ENCODE measurements around the gene ZSWIM6. TPM values are rescaled to one million over a fixed set of nuclear protein-coding genes. Genes with fewer than 3 reads are reported as not detected.

Gene ZSWIM6
- total RNA-seq, 2 experiments from 2014 or later: 4.1 TPM

- POLR2A ChIA-PET: no interaction called here
These were observed 246.9 kb downstream of the ZSWIM6 start for GRCh38 chr5:61578858-61579503.

DNA sequence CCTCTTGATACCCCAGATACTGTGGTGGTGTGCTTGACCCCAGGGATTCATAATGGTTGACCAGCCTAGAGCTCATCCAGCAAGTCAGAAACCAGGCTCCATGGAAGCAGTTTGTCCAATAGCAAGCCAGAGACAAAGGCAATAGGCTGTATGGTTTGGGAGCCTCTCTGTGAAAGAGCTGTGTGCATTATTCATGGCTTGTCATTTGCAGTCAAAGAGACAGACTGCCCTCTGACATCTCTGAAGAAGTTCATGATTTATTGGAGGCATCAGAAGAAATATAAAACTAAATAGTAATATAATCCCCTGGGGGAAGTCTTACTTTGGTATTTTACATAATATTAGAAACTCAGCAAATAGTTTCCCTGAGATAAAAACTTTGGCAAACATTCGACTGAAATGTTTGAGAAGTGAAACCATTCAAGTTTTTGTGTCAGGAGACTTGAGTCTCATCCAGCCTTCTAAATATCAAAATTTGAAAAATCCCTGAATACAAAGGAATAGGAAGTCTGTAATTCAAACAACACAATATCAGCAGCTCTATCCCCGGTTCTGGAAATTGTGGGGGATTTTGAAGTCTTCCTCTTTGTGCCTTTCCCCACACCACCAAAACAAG lies 250.3 kb downstream of the ZSWIM6 start:
- no peak for ATAC-seq (ENCODE audit: poor library complexity)

More at GRCh38 chr5:61578858-61579503, 246.9 kb downstream of the ZSWIM6 start:
- H3K4me3 ChIP-seq (ENCODE audit: low read length): no peak overlapping the region
- no peak overlapping the region for H3K27ac Mint-ChIP-seq
- H3K36me3 ChIP-seq (ENCODE audit: insufficient read depth, low read length): no peaks in the 10 kb centered on the region
- intact Hi-C loops (cut with DNase I, micrococcal nuclease): no loop called here
- H3K4me1 Mint-ChIP-seq (ENCODE audit: low read depth): no peaks in the 10 kb centered on the region
- peaks cover 11% of the 10 kb centered on the region for H3K27me3 Mint-ChIP-seq
- no peaks in the 10 kb centered on the region for H3K9me3 ChIP-seq (ENCODE audit: control insufficient read depth in 1 of 2, insufficient read depth in 1 of 2, low read length in 2 of 2)
- ATAC-seq (ENCODE audit: poor library complexity) (no peak), DNase-seq (no peak)
- no peaks in the 10 kb centered on the region for H3K36me3 Mint-ChIP-seq (ENCODE audit: low read depth)
- TF ChIP-seq, protein P1, sequence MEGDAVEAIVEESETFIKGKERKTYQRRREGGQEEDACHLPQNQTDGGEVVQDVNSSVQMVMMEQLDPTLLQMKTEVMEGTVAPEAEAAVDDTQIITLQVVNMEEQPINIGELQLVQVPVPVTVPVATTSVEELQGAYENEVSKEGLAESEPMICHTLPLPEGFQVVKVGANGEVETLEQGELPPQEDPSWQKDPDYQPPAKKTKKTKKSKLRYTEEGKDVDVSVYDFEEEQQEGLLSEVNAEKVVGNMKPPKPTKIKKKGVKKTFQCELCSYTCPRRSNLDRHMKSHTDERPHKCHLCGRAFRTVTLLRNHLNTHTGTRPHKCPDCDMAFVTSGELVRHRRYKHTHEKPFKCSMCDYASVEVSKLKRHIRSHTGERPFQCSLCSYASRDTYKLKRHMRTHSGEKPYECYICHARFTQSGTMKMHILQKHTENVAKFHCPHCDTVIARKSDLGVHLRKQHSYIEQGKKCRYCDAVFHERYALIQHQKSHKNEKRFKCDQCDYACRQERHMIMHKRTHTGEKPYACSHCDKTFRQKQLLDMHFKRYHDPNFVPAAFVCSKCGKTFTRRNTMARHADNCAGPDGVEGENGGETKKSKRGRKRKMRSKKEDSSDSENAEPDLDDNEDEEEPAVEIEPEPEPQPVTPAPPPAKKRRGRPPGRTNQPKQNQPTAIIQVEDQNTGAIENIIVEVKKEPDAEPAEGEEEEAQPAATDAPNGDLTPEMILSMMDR (IDR thresholded peaks at IDR 0.05): no peak
- H3K9me3 Mint-ChIP-seq: no peaks in the 10 kb centered on the region
- H3K4me1 ChIP-seq (ENCODE audit: insufficient read depth, low read length): no peaks in the 10 kb centered on the region
- no peak overlapping the region for H3K27ac ChIP-seq (ENCODE audit: low read depth in 1 of 2, low read length in 2 of 2)
- H3K4me3 Mint-ChIP-seq: no peak overlapping the region
- no peaks in the 10 kb centered on the region for H3K27me3 ChIP-seq (ENCODE audit: control insufficient read depth in 1 of 2, insufficient read depth in 2 of 2, low read length in 2 of 2)
- CTCF ChIA-PET: no interaction called here

GRCh38 chr5:61582887-61583286 lies 250.8 kb downstream of the ZSWIM6 start:
- Mint-ChIP-seq H3K4me1 (ENCODE audit: low read depth) (no peaks in the 10 kb centered on the region), H3K9me3 (no peaks in the 10 kb centered on the region), H3K27ac (no peak overlapping the region), H3K27me3 (peaks cover 23% of the 10 kb centered on the region), H3K4me3 (no peak overlapping the region), H3K36me3 (ENCODE audit: low read depth) (no peaks in the 10 kb centered on the region)
- no peaks in the 10 kb centered on the region for H3K36me3 ChIP-seq (ENCODE audit: insufficient read depth, low read length)
- DNase-seq: no peak
- H3K27me3 ChIP-seq (ENCODE audit: control insufficient read depth in 1 of 2, insufficient read depth in 2 of 2, low read length in 2 of 2): peaks cover 0 to 3% of the 10 kb centered on the region in 2 experiments
- H3K27ac ChIP-seq (ENCODE audit: low read depth in 1 of 2, low read length in 2 of 2): no peak overlapping the region
- H3K9me3 ChIP-seq (ENCODE audit: control insufficient read depth in 1 of 2, insufficient read depth in 1 of 2, low read length in 2 of 2): no peaks in the 10 kb centered on the region
- no peaks in the 10 kb centered on the region for H3K4me1 ChIP-seq (ENCODE audit: insufficient read depth, low read length)
- intact Hi-C loops (cut with DNase I, micrococcal nuclease): no loop called here
- H3K4me3 ChIP-seq (ENCODE audit: low read length): no peak overlapping the region
- ATAC-seq (ENCODE audit: poor library complexity): no peak
- TF ChIP-seq, protein P1 (IDR thresholded peaks at IDR 0.05): no peak
- CTCF ChIA-PET: no interaction called here
- POLR2A ChIA-PET: no interaction called here

More for the DNA sequence above, 250.3 kb downstream of the ZSWIM6 start:
- Mint-ChIP-seq H3K9me3 (no peaks in the 10 kb centered on the region), H3K4me1 (ENCODE audit: low read depth) (no peaks in the 10 kb centered on the region), H3K27me3 (peaks cover 23% of the 10 kb centered on the region), H3K27ac (no peak overlapping the region), H3K4me3 (no peak overlapping the region), H3K36me3 (ENCODE audit: low read depth) (no peaks in the 10 kb centered on the region)
- DNase-seq: no peak
- Histone ChIP-seq H3K36me3 (ENCODE audit: insufficient read depth, low read length) (no peaks in the 10 kb centered on the region), H3K4me1 (ENCODE audit: insufficient read depth, low read length) (no peaks in the 10 kb centered on the region), H3K4me3 (ENCODE audit: low read length) (no peak overlapping the region), H3K9me3 (ENCODE audit: control insufficient read depth in 1 of 2, insufficient read depth in 1 of 2, low read length in 2 of 2) (no peaks in the 10 kb centered on the region), H3K27ac (ENCODE audit: low read depth in 1 of 2, low read length in 2 of 2) (no peak overlapping the region), H3K27me3 (ENCODE audit: control insufficient read depth in 1 of 2, insufficient read depth in 2 of 2, low read length in 2 of 2) (peaks cover 0 to 3% of the 10 kb centered on the region in 2 experiments)
- CTCF ChIA-PET: no interaction called here
- POLR2A ChIA-PET: no interaction called here
- TF ChIP-seq, protein P1 (IDR thresholded peaks at IDR 0.05): no peak
- intact Hi-C loops (cut with DNase I, micrococcal nuclease): no loop called here
